GF-D8 (cell line): ENCODE results near the gene HRNR.
"Not testable (repeated sequence)": the region's sequence is repeated elsewhere in the genome, so short reads cannot be mapped to it uniquely, and the experiment has no call there.

Source experiments
- DNase-seq: peaks from one replicate; lab custom pipeline; 2025; lab: John Stamatoyannopoulos, UW

The HRNR gene

GRCh38 chr1:152224093-152224492, at the start of gene HRNR:
Gene HRNR (minus strand): TSS chr1:152224193. CDS start chr1:152223253, 940 bp downstream.
- DNase-seq, result no peak

GRCh38 chr1:152256394-152256793, 32.4 kb upstream of the HRNR start:
- not testable (repeated sequence) for DNase-seq

GRCh38 chr1:152252157-152252556, 28.2 kb upstream of the HRNR start:
- no peak for DNase-seq

GRCh38 chr1:152251391-152251790, 27.4 kb upstream of the HRNR start:
- no peak for DNase-seq

GRCh38 chr1:152247316-152247715, 23.3 kb upstream of the HRNR start:
- no peak for DNase-seq

- no peak for DNase-seq
These were observed 20.7 kb upstream of the HRNR start for GRCh38 chr1:152244576-152245273.

- no peak for DNase-seq
These were observed 13.1 kb upstream of the HRNR start for GRCh38 chr1:152237093-152237492.

- DNase-seq, result no peak
These were observed 4.8 kb upstream of the HRNR start for GRCh38 chr1:152228831-152229230.

- no peak for DNase-seq
These were observed 3.4 kb upstream of the HRNR start for GRCh38 chr1:152227310-152227928.

- DNase-seq, result no peak
These were observed 1.7 kb upstream of the HRNR start for GRCh38 chr1:152225678-152226077.

- DNase-seq, result no peak
These were observed 3.5 kb downstream of the HRNR start for GRCh38 chr1:152220166-152221163.

- not testable (repeated sequence) for DNase-seq
These were observed 4.6 kb downstream of the HRNR start for GRCh38 chr1:152219438-152219837.

- DNase-seq, result no peak
These were observed 5.1 kb downstream of the HRNR start for GRCh38 chr1:152218762-152219436.

GRCh38 chr1:152215604-152216003, 8.4 kb downstream of the HRNR start:
- not testable (repeated sequence) for DNase-seq

- not testable (repeated sequence) for DNase-seq
These were observed 9.1 kb downstream of the HRNR start for GRCh38 chr1:152214911-152215310.

GRCh38 chr1:152198982-152199381, 25.0 kb downstream of the HRNR start:
- DNase-seq, result no peak

GRCh38 chr1:152197361-152197941, 26.5 kb downstream of the HRNR start:
- no peak for DNase-seq

- DNase-seq, result no peak
These were observed 32.3 kb downstream of the HRNR start for GRCh38 chr1:152191711-152192110.

- DNase-seq, result no peak
These were observed 32.7 kb downstream of the HRNR start for GRCh38 chr1:152191260-152191659.

GRCh38 chr1:152190589-152190988, 33.4 kb downstream of the HRNR start:
- DNase-seq, result no peak

- peak; percentile 6 for DNase-seq
These were observed 34.1 kb downstream of the HRNR start for GRCh38 chr1:152189657-152190442.
